Dermis blood vessel endothelial cell (primary cell): ENCODE results near the gene GRB2. TPM values are rescaled to one million over a fixed set of nuclear protein-coding genes. Genes with fewer than 3 reads are reported as not detected.

Experiments used
- DNase-seq: peaks from one replicate; pipeline ENCODE4 v3.0.0; 2010
- total RNA-seq: library from RNA; depleted of rRNA; stranded (reverse); fragments of >200 nt; gene quantifications from 2 replicates; pipeline ENCODE4 v1.2.3, GENCODE V29; 2014

GRB2 gene
- total RNA-seq, 1 donor from 2014 or later: 91.2 TPM

DNA sequence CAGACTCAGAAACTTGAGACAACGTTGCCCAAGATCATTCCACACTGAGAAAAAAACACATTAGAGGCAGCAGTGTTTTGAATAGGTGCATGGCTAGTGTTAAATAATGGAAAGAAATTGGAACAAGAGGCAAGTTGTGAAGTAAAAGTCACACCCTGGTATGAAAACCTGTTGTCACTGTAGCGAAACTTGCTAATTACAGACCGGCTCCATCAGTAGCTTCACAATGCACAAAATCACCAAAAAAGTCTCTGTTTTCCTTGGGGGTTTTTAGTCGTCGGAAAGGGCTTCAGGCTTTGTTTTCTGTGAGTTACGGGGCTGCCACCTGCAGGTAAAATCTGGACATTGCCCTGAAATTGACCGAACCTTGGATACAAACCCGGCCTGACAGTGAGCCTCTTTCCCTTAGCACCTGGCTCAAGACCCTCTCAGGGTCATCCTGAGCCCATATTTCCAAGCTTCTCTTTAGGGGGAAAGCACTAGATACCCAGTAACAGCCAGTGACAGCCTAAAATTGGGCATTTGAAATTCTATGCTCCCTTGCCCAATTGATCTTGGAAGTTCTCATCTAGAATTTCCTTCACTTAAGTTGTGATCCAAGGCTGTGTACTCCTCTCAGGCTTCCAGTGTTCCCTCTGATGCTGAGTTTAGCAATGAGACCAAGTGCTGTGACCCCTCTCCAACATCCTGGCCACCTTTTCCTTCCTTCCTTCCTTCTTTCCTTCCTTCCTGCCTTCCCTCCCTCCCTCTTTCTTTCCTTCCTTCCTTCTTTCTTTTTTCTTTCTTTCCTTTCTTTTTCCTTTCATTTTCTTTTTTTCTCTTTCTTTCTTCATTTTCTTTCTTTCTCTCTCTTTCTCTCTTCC lies 7.2 kb upstream of the GRB2 start:
- DNase-seq: peak; percentile 80

DNA sequence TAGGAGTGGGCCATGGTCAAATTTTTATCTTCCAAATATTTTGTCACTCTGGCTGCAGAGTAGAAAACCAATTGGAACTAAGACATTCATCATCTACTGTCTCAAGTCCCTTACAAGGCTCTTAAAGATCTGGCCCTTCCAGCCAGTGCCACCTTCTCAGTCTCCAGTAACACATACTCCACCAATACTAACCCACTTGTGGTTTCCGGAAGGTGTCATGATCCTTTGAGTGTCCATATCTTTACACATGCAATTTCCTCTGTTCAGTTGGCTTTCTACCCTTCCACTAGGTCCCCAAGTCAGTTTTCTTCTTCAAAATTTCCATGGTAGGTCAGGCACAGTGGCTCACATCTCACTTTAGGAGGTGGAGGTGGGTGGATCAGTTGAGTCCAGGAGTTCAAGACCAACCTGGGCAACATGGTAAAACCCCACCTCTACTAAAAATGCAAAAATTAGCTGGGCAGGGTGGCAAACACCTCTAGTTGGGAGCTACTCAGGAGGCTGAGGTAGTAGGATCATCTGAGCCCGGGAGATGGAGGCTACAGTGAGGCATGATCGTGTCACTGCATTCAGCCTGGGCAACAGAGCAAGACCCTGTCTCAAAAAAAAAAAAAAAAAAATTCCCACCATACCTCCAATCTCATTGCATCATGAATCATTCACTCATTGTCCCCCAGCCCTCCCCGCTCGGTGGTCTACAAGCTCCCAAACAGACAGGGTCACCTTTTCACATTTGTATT lies 6.0 kb upstream of the GRB2 start:
- no peak for DNase-seq

DNA sequence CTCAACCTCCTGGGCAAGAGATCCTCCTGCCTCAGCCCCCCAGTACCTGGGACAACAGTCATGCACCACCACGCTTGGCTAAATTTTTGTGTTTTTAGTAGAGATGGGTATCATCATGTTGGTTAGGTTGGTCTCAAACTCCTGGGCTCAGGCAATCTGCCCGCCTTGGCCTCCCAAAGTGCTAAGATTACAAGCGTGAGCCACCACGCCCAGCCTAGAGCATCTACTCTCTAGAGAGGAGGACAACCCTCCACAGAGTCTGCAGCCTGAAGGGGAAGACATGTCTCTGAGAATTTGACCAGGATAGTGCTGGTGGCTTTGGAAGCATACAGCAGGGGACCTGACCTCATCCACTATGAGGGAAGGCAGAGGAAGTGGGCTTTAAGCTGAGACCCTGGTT lies 4.7 kb upstream of the GRB2 start:
- DNase-seq: no peak

DNA sequence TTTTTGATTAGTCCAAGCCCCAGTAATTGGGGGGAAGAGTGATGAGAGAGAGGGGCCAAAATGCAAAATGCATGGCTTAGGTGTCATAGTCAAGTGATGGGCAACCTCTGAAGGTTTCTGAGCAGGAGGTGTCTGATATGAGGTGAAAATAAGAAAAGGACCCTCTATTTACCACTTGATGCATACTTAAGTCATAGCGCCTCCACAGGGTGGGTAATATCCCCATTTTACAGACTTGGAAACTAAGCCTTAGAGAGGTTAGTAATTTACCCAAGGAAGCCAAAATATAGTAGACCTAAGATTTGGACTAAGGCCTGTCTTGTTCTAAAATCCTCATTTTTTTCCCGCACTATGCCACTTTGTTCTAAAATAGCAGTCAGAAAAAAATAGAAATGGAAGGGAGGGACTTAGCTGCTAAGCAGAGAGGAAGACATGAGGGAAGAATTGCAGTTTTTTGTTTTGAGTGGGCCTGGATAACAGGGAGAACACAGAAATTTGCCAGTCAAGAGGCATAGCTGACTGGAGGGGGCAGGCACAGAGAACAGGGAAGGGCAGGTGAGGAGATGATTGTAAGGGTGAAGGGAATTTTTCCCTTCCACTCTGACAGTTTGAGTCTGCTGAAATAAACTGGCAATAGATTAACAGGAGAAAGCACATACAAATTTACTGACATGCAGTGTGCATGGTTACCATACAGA lies 2.3 kb upstream of the GRB2 start:
- no peak for DNase-seq

DNA sequence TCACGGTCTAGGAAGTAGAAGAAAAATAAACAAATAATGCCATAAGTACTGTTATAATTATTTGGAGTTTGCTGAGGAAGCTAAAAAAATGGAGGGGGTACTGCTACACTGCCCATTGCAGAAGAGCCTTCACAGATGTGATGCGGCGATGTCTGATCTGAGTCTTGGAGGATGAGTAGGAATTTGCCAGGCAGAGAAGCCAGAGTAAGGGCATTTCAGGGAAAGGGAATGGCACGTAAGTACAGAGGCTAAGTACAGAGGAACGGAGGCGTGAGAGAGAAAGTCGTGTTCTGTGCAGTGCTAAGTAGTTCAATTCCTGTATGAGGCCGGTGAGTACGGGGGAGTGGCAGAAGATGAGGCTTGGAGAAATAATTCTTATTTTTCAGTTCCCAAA lies 741 bp upstream of the GRB2 start:
- peak; percentile 28 for DNase-seq

DNA sequence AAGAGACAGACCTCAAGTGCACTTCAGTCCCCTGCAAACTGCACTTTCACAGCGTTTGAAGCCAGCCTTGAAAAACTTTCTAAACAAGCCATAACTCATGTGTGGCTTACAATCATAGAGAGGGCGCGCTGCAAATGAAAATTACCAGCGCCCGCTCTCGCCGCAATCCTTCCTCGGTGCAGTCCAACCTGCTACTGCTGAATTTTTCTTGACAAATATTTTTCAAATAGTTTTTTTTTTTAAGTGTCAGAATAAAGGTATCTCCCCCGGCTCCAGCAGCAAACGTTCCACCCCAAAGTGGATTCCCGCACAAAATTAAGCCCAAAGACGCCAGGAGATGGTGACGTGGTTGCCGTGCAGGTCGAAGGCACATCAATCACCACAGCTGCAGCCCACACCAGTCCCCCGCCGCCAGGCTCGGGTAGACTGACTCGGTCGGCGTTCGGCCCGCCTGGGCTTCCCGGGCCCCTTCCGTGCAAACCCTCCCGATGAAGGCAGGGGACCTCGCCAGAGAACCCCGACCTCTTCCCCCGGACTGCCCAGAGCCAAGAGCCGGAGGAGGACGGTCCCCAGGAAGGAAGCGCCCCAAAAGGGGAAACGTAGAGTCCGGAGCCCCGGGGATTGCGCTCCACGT lies 630 bp downstream of the GRB2 start:
- peak; percentile 59 for DNase-seq

DNA sequence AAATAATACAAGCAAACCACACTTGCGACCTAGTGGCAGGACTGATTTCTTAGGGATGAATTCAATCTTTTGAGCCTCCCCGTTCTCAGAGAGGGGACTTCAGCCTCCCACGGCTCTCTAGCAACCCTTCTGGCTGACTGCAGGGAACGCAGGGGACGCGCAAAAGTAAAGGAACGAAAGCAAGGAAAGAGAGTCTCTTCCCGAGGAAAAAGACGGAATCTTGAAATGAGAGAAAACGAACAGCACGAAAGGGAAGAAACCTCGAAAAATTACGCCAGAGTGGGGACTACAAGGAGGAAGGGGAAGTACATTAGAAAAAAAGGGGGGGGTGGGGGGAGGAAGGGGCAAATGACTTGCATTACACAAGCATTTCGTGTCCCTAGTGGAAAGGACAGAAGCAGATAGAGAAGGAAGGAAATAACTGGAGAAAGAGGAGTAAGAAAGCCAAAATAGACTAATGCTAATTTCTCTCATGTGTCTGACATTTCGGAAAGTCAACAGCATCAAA lies 1.2 kb downstream of the GRB2 start:
- peak; percentile 87 for DNase-seq

DNA sequence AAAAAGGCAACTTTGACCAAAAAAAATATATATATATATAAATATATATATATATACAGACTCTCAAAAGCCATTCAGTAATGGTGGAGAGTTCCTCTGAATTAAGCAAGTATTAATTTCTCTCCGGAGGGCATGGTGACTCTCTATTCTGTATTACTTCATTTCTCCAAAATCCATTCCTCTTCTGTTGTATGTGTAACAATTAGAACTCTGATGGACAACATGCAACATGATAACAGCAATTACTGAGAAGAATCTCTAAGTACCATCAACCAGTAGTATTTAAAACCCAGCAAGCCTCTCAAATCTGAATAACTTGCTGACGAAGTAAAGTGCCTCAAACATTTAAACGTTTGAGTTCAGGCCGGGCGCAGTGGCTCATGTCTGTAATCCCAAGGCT lies 2.3 kb downstream of the GRB2 start:
- no peak for DNase-seq

DNA sequence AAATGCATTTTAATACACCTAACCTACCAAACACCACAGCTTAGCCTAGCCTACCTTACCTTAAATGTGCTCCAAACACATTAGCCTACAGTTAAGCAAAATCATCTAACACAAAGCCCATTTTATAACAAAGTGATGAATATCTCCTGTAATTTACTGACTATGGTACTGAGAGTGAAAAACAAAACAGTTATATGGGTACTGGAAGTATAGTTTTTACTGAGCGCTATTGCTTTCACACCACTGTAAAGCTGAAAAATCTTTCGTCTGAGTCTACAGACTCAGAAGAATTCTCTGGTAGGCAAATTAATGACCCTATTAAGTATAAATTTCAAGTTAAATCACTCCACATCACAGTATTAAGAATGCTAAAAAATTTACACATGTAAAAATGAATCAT lies 3.5 kb downstream of the GRB2 start:
- DNase-seq: no peak

DNA sequence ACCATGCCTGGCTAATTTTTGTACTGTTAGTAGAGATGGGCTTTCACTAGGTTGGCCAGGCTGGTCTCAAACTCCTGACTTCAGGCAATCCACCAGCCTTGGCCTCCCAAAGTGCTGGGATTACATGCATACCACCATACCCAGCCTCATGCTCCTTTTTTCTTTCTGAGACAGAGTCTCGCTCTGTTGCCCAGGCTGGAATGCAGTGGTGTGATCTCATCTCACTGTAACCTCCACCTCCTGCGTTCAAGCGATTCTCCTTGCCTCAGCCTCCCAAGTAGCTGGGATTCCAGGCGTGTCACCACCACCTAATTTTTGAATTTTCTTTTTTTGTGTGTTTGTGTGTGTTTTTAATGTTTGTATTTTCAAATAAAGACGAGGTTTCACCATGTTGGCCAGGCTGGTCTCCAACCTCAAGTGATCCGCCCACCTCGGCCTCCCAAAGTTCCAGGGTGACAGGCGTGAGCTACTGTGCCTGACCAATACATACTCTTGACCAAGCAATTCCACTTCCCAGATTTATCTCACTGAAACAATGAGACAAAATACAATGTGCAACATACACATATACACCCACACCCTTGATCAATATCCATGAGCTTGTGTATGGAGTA lies 5.0 kb downstream of the GRB2 start:
- no peak for DNase-seq

DNA sequence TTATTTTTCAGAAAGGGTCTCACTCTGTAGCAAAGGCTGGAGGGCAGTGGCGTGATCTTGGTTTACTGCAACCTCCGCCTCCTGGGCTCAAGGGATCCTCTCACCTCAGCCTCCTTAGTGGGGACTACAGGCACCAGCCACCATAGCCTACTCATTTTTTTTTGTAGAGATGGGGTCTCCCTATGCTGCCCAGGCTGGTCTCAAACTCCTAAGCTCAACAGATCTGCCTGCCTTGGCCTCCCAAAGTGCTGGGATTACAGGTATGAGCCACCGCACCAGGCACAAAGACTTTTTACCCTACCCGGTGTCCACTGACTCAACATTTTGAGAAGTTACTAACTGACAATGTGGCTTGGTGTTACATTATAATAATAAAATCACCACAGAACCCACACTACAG lies 7.2 kb downstream of the GRB2 start:
- no peak for DNase-seq

DNA sequence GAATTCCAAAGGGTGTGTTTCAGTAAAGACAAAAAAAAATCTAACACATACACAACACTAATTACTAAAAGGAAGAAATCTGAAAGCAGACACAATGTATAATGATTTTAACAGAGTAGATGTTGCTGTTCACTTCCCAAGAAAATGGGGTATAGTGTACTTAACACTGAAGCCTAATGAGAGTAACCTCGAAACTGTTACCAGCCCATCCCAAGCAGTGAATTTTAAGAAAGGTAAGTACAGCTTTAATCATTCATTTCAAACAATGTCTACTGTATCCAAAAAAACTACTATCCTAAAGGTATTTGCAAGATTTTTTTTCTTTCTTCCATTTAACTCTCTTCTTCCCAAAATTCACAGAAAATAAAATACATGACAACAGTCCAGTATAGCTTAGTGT lies 8.3 kb downstream of the GRB2 start:
- DNase-seq: no peak

DNA sequence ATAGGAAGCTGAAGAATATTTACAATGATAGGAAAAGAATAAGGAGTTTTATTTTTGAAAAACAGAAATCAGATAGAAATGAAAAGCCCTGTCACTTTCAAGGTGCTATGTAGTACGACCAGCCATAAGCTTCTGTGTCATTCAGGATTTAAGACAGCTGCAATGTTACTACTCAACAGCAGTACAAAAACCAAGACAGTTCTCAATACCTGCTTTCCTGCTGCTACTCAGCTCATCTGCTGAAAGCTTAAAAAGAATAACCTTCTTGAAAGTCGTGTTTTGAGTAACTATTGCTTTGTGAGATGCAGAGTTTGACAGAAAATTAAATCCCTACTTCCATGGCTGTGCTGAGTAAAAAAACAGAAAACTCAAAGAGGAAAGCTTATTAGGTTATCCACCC lies 8.7 kb downstream of the GRB2 start:
- no peak for DNase-seq

DNA sequence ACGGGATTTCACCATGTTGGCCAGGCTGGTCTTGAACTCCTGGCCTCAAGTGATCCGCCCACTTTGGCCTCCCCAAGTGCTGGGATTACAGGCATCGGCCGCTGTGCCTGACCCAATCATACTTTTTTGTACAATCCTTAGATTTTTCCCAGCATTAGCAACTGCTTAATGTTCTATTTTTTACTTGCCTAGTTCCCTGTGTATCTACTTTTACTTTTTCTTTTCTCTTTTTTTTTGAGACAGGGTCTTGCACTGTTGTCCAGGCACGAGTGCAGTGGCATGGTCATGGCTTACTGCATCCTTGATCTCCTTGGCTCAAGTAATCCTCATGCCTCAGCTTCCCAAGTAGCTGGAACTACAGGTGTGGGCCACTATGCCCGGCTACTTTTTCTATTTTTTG lies 9.5 kb downstream of the GRB2 start:
- no peak for DNase-seq

DNA sequence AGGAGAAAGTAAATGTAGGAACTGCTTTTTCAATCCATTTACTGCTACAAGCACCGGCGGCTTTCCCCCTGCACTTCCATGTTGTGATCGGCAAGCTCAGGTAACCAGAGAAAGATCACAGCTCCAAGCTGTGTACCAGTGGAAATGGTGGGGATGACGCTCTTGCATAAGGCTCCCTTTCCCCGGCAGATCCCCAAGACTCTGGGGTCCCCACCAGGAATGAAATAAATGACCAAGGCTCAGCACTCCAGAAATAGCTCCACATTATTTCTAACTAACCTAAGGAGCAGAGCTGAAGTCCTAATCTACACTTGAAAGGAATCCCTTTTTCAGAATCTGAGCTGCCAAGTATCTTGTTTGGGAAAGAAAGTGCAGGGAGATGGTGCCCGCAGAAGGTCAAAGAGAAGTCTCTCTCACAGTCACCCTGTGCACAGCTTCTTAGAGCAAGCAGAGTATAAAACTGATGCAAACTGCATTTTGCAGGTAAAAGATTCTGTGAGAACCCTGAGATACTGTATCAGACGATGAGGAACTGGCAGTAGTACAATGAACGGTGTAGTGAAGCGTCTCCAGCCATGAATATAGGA lies 11.1 kb downstream of the GRB2 start:
- peak; percentile 33 for DNase-seq

DNA sequence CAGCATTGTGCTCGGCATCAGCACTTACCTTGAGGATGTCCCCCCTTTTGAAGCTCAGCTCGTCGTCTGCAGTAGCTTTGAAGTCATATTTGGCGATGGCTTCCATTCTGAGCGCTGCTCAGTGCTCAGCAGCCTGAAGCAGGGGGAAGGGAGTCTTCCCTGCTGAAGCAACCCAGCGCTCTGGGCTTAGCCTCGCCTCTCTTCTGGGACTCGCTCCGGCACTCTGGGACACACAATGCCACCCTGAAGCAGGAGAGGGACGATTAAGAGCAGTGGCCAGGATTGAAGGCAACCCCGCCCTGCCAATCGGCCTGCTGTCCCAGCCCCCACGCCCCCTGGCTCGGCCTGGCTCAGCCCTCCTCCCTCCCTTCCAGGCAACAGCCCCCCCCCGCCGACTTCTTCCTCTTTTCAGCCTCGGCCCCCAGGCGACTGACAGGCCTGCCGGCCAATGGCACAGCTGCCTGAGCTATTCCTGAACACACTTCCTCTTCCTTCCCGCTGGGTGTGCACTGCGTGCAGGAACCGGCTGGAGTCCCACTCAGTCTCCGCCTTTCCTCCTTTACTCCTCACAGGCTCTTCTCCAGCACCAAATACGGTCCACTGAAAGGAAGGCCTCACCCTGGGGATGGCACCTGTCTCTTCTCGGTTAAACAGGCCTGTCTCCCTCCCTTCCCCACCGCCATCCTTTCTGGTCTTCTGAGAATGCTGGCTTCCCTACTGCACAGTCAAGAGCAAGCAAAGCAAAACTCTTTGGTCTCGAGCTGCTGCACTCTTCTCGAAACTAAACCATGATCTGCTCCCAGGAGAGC lies 11.8 kb downstream of the GRB2 start:
- DNase-seq: peak; percentile 98

DNA sequence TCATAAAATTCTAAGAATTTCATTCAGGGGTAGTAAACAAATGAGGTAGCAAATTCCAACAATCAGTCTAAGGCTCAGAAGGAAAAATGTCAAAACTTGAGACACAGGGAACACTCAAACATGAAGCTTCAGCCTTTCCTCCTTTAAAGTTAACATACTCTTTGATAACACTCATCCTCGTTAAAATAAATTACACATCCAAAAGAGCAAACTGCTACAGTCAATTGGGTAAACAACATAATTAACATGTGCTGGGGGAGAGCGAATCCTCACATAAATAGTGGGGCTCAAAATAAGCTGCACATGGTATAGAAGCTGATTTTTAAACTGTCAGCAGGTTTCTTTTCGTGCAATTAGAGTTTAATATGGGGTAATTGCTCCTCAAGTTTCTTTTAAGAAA lies 12.9 kb downstream of the GRB2 start:
- no peak for DNase-seq

DNA sequence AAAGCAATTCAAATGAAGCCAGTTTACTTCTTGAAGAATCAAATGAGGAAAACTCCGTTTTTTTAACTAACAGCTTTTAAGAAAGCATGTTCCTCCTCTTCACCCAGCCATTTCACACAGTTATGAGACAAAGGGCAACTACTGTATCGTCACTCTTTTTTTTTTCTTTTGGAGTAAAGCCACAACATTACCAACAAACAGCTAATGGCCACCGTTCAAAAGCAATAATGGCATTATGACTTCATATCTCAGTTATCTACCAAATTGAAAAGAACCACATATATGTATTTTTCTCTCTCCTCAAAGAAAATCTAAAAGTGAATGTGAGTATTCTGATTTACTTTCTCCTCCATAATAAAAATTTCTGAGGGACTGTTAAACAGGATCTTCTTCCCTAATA lies 14.5 kb downstream of the GRB2 start:
- DNase-seq: peak; percentile 44

DNA sequence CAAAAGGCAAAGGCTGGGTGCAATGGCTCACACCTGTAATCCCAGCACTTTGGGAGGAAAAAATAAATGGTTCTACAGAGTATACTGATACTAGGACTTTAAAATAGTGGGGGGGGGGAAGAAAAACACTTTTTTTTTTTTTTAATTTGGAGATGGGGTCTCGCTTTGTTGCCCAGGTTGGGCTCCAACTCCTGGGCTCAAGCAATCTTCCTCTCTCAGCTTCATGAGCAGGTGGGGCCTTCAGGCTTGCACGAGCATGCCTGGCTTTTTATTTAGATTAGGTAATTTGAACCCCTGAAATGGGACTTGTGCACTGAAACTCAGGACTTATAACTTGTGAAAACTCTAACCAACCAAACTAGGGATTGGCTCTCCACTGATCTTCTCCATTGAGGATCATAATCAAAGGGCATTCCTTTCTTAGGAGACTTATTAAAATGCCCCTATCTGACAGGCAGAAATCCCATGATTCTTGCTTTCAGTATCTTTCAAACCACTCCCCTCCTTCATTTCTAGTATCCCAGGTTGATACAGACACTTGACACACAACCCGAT lies 16.9 kb downstream of the GRB2 start:
- no peak for DNase-seq

DNA sequence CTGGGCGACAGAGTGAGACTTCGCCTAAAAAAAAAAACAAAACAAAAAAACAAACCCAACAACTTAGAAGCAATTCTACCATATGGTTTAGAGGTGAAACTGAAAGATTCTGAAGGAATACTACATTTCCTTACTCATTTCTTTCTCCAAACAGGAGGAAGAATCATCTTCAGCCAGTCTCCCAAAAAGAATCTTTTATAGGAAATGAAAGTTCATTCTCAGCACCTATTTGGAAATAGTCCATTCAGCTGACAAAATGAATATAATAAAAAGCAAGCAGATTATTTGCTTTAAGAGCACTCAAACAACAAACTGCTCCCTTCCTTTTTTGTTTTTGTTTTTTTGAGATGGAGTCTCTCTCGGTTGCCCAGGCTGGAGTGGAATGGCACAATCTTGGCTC lies 17.7 kb downstream of the GRB2 start:
- no peak for DNase-seq

DNA sequence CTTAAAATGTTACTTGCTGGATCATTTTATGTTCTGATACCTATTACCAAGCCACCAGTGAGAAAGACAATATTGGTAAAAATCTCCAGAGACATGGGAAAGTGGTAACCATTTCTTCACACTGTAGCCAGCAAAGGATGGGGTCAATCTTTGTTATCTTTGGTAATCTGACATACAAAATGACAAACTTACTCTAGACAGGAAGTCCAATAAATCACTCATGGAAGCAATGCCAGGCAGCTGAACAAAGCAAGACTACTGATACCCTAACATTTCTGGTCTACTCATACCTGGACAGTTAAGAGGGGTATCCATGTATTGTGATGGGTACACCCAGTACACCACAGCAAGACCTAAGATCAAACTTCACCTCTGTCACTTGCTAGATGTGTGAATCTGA lies 19.0 kb downstream of the GRB2 start:
- peak; percentile 23 for DNase-seq
